WTC11 (cell line): ENCODE measurements around the gene PPP5C.

Experiments used
- CREB1 ChIP-seq: sonication (generic); formaldehyde crosslinking; IDR thresholded peaks from 2 replicates; pipeline ENCODE4 v1.8.0; 2023; ENCODE audit warnings: mild to moderate bottlenecking, missing genetic modification reagents
- CTCF ChIP-seq: fragments of 200-600 bp; IDR thresholded peaks from 2 replicates; pipeline ENCODE4 v1.8.0; 2022; ENCODE audit warnings: antibody characterized with exemption
- E2F1 ChIP-seq: sonication (generic); formaldehyde crosslinking; IDR thresholded peaks from 2 replicates; pipeline ENCODE4 v1.8.0; 2022; ENCODE audit warnings: mild to moderate bottlenecking, missing genetic modification reagents
- JUN ChIP-seq: sonication (generic); formaldehyde crosslinking; IDR thresholded peaks from 2 replicates; pipeline ENCODE4 v1.8.0; 2023; ENCODE audit warnings: mild to moderate bottlenecking, missing genetic modification reagents
- KAT7 ChIP-seq: sonication (generic); formaldehyde crosslinking; IDR thresholded peaks from 2 replicates; pipeline ENCODE4 v1.8.1; 2023; ENCODE audit warnings: missing genetic modification reagents, mild to moderate bottlenecking, borderline replicate concordance
- MAX ChIP-seq: sonication (generic); formaldehyde crosslinking; IDR thresholded peaks from 2 replicates; pipeline ENCODE4 v1.8.0; 2022; ENCODE audit warnings: mild to moderate bottlenecking, missing genetic modification reagents
- NFATC4 ChIP-seq: fragments of 250-450 bp; sonication (Bioruptor Pico); IDR thresholded peaks from 2 replicates; pipeline ENCODE4 v1.9.0; 2021; ENCODE audit warnings: mild to moderate bottlenecking
- NFE2L1 ChIP-seq: sonication (generic); formaldehyde crosslinking; IDR thresholded peaks from 2 replicates; pipeline ENCODE4 v1.8.1; 2023; ENCODE audit warnings: missing genetic modification reagents
- TEAD4 ChIP-seq: sonication (generic); formaldehyde crosslinking; IDR thresholded peaks from 2 replicates; pipeline ENCODE4 v1.8.0; 2022; ENCODE audit warnings: mild to moderate bottlenecking, missing genetic modification reagents
- ZNF138 ChIP-seq: sonication (generic); formaldehyde crosslinking; conservative IDR thresholded peaks from 2 replicates; pipeline ENCODE4 v1.8.1; 2022; ENCODE audit warnings: mild to moderate bottlenecking, moderate library complexity, missing genetic modification reagents
- ZNF232 ChIP-seq: sonication (generic); formaldehyde crosslinking; IDR thresholded peaks from 2 replicates; pipeline ENCODE4 v1.8.0; 2022; ENCODE audit warnings: mild to moderate bottlenecking, missing genetic modification reagents
- TF ChIP-seq, protein P1 (sequence below): sonication (generic); formaldehyde crosslinking; IDR thresholded peaks from 2 replicates; pipeline ENCODE4 v1.8.1; 2023; ENCODE audit warnings: mild to moderate bottlenecking, missing genetic modification reagents
- TF ChIP-seq, protein P2 (sequence below): sonication (generic); formaldehyde crosslinking; IDR thresholded peaks from 2 replicates; pipeline ENCODE4 v1.8.0; 2023; ENCODE audit warnings: missing genetic modification reagents, mild to moderate bottlenecking, borderline replicate concordance

DNA sequence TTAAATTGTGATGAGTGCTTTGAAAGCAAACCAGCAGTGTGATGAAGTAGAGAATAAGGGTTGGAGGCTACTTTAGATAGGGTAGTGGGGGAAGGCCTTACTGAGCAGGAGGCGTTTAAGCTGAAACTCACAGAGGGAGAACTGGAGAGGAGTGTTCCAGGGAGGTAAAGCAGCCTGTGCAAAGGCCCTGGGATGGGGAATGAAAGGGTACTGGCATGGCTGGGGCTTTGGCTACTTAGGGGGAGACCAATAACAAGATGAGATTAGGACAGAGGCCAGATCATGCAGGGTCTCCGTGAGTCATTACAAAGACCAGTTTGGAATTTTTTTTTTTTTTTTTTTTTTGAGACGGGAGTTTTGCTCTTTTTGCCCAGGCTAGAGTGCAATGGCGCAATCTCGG lies 1.1 kb downstream of the PPP5C start:
- TF ChIP-seq CREB1 (CRISPR knock-in tag) = no peak
- no peak for TF ChIP-seq ZNF232
- TF ChIP-seq CTCF = no peak
- no peak for TF ChIP-seq JUN (CRISPR knock-in tag)
- no peak for TF ChIP-seq E2F1 (CRISPR knock-in tag)
- TF ChIP-seq, protein P1, sequence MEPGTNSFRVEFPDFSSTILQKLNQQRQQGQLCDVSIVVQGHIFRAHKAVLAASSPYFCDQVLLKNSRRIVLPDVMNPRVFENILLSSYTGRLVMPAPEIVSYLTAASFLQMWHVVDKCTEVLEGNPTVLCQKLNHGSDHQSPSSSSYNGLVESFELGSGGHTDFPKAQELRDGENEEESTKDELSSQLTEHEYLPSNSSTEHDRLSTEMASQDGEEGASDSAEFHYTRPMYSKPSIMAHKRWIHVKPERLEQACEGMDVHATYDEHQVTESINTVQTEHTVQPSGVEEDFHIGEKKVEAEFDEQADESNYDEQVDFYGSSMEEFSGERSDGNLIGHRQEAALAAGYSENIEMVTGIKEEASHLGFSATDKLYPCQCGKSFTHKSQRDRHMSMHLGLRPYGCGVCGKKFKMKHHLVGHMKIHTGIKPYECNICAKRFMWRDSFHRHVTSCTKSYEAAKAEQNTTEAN = no peak
- TF ChIP-seq, protein P2, sequence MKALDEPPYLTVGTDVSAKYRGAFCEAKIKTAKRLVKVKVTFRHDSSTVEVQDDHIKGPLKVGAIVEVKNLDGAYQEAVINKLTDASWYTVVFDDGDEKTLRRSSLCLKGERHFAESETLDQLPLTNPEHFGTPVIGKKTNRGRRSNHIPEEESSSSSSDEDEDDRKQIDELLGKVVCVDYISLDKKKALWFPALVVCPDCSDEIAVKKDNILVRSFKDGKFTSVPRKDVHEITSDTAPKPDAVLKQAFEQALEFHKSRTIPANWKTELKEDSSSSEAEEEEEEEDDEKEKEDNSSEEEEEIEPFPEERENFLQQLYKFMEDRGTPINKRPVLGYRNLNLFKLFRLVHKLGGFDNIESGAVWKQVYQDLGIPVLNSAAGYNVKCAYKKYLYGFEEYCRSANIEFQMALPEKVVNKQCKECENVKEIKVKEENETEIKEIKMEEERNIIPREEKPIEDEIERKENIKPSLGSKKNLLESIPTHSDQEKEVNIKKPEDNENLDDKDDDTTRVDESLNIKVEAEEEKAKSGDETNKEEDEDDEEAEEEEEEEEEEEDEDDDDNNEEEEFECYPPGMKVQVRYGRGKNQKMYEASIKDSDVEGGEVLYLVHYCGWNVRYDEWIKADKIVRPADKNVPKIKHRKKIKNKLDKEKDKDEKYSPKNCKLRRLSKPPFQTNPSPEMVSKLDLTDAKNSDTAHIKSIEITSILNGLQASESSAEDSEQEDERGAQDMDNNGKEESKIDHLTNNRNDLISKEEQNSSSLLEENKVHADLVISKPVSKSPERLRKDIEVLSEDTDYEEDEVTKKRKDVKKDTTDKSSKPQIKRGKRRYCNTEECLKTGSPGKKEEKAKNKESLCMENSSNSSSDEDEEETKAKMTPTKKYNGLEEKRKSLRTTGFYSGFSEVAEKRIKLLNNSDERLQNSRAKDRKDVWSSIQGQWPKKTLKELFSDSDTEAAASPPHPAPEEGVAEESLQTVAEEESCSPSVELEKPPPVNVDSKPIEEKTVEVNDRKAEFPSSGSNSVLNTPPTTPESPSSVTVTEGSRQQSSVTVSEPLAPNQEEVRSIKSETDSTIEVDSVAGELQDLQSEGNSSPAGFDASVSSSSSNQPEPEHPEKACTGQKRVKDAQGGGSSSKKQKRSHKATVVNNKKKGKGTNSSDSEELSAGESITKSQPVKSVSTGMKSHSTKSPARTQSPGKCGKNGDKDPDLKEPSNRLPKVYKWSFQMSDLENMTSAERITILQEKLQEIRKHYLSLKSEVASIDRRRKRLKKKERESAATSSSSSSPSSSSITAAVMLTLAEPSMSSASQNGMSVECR (CRISPR knock-in tag) = no peak
- TF ChIP-seq KAT7 (CRISPR knock-in tag) = no peak
- no peak for TF ChIP-seq NFATC4 (CRISPR knock-in tag)
- TF ChIP-seq MAX (CRISPR knock-in tag) = no peak
- no peak for TF ChIP-seq ZNF138 (CRISPR knock-in tag)
- no peak for TF ChIP-seq NFE2L1 (CRISPR knock-in tag)
- TF ChIP-seq TEAD4 (CRISPR knock-in tag) = no peak
